T-helper 22 cell (primary cell): ENCODE results near the gene CYP4F8.
"Not testable (repeated sequence)": the region's sequence is repeated elsewhere in the genome, so short reads cannot be mapped to it uniquely, and the experiment has no call there.

Experiments used
- DNase-seq: peaks from one replicate; pipeline ENCODE4 v3.0.0-alpha.2; 2020; ENCODE audit warnings: low read depth

Gene CYP4F8

GRCh38 chr19:15644816-15645215 is 29.8 kb downstream of the CYP4F8 start:
- DNase-seq, result no peak

GRCh38 chr19:15649526-15649925 is 34.5 kb downstream of the CYP4F8 start:
- DNase-seq, result no peak

- DNase-seq, result not testable (repeated sequence)
Measured at GRCh38 chr19:15650123-15650522, 35.1 kb downstream of the CYP4F8 start.

GRCh38 chr19:15651791-15652190 is 36.8 kb downstream of the CYP4F8 start:
- no peak for DNase-seq

- no peak for DNase-seq
Measured at GRCh38 chr19:15652559-15653278, 37.7 kb downstream of the CYP4F8 start.

- DNase-seq, result no peak
Measured at GRCh38 chr19:15656467-15656866, 41.4 kb downstream of the CYP4F8 start.

GRCh38 chr19:15663247-15663646 is 48.2 kb downstream of the CYP4F8 start:
- DNase-seq, result no peak

- no peak for DNase-seq
Measured at GRCh38 chr19:15666186-15666585, 51.2 kb downstream of the CYP4F8 start.

- no peak for DNase-seq
Measured at GRCh38 chr19:15666883-15667282, 51.9 kb downstream of the CYP4F8 start.

- no peak for DNase-seq
Measured at GRCh38 chr19:15669440-15669839, 54.4 kb downstream of the CYP4F8 start.

- DNase-seq, result no peak
Measured at GRCh38 chr19:15669891-15670290, 54.9 kb downstream of the CYP4F8 start.

GRCh38 chr19:15671237-15671821 is 56.3 kb downstream of the CYP4F8 start:
- DNase-seq, result no peak

GRCh38 chr19:15671891-15672579 is 57.0 kb downstream of the CYP4F8 start:
- DNase-seq, result no peak

GRCh38 chr19:15672580-15673175 is 57.7 kb downstream of the CYP4F8 start, which contains the start of gene CYP4F12:
Gene CYP4F12 (plus strand): TSS chr19:15673087. CDS start chr19:15673530, 443 bp downstream.
- DNase-seq, result no peak

GRCh38 chr19:15673176-15673654 is 58.2 kb downstream of the CYP4F8 start:
- DNase-seq, result no peak

- DNase-seq, result no peak
Measured at GRCh38 chr19:15675560-15675959, 60.5 kb downstream of the CYP4F8 start.

GRCh38 chr19:15679089-15679488 is 64.1 kb downstream of the CYP4F8 start:
- DNase-seq, result no peak

- not testable (repeated sequence) for DNase-seq
Measured at GRCh38 chr19:15679865-15680264, 64.8 kb downstream of the CYP4F8 start.
